AG10803 (cell line): ENCODE results near the gene PIH1D2.

Source experiments
- DNase-seq: peaks from one replicate; pipeline ENCODE4 v3.0.0; 2010; ENCODE audit warnings: low read depth
- H3K4me3 ChIP-seq: 2 replicates; pipeline ENCODE4 v1.5.1; 2011; ENCODE audit warnings: mild to moderate bottlenecking, low read length, control low read depth
- CTCF ChIP-seq: conservative IDR thresholded peaks from 2 replicates; pipeline ENCODE4 v1.5.1; 2011; ENCODE audit warnings: mild to moderate bottlenecking, low read length, control low read depth, inconsistent platforms

PIH1D2 gene

GRCh38 chr11:112023104-112023503, 50.7 kb downstream of the PIH1D2 start:
- TF ChIP-seq CTCF = no peak
- no peak overlapping the region for H3K4me3 ChIP-seq
- no peak for DNase-seq

- no peak overlapping the region for H3K4me3 ChIP-seq
- TF ChIP-seq CTCF = no peak
- DNase-seq = no peak
Observed at GRCh38 chr11:112019066-112019465, 54.8 kb downstream of the PIH1D2 start.
